GM10248 (cell line): Measurements from ENCODE around the gene KCNAB3.

Source experiments
- CTCF ChIA-PET: fragments of 300-600 bp; sonication (Branson Sonifier 250); formaldehyde crosslinking; extraction: SDS; loops from one replicate; lab custom pipeline; 2021; ENCODE audit warnings: antibody characterized with exemption; lab: Yijun Ruan, JAX
- POLR2A ChIA-PET: fragments of 350-650 bp; sonication (Branson Sonifier 250); formaldehyde crosslinking; extraction: SDS; loops from one replicate; lab custom pipeline; 2020; ENCODE audit warnings: antibody characterized with exemption; lab: Yijun Ruan, JAX
- DNase-seq: peaks from one replicate; pipeline ENCODE4 v3.0.0; 2012; ENCODE audit errors: extremely low spot score
- CTCF ChIP-seq: IDR thresholded peaks from 2 replicates; pipeline ENCODE4 v1.5.1; 2012; ENCODE audit warnings: mild to moderate bottlenecking, low read depth; ENCODE audit errors: extremely low read depth, missing control alignments, control extremely low read depth

KCNAB3 gene

GRCh38 chr17:7883781-7884386 is 45.8 kb downstream of the KCNAB3 start:
- POLR2A ChIA-PET, result interaction anchor here (0.7 kb wide), 1 partner anchor 39 kb away, joined by 4 read pairs; no protein-coding TSS in a partner anchor
- DNase-seq, result peak; percentile 55
- CTCF ChIA-PET, result interaction anchor here (1.3 kb wide), 1 partner anchor 11 kb away, joined by 4 read pairs; no protein-coding TSS in a partner anchor
- TF ChIP-seq CTCF, result no peak

- CTCF ChIA-PET, result interaction anchor here (0.7 to 1.3 kb wide), 5 partner anchors 12 to 139 kb away, joined by 3 to 4 read pairs (median 3); no protein-coding TSS in a partner anchor
- TF ChIP-seq CTCF, result no peak
- no peak for DNase-seq
- POLR2A ChIA-PET, result no interaction called here
Measured at GRCh38 chr17:7882629-7883028, 47.0 kb downstream of the KCNAB3 start.

GRCh38 chr17:7882068-7882467 is 47.6 kb downstream of the KCNAB3 start:
- ChIA-PET CTCF (no interaction called here), POLR2A (no interaction called here)

GRCh38 chr17:7881276-7882054 is 48.2 kb downstream of the KCNAB3 start:
- no peak for TF ChIP-seq CTCF
- POLR2A ChIA-PET, result no interaction called here
- no peak for DNase-seq
- CTCF ChIA-PET, result no interaction called here

More at GRCh38 chr17:7882068-7882467, 47.6 kb downstream of the KCNAB3 start:
- DNase-seq, result no peak
- no peak for TF ChIP-seq CTCF

- no peak for TF ChIP-seq CTCF
- ChIA-PET POLR2A (no interaction called here), CTCF (no interaction called here)
- DNase-seq, result no peak
Measured at GRCh38 chr17:7880076-7880868, 49.4 kb downstream of the KCNAB3 start.

- TF ChIP-seq CTCF, result no peak
- POLR2A ChIA-PET, result no interaction called here
- no peak for DNase-seq
- CTCF ChIA-PET, result interaction anchor here (1.2 to 1.6 kb wide), 2 partner anchors 13 to 17 kb away, joined by 3 to 4 read pairs; no protein-coding TSS in a partner anchor
Measured at GRCh38 chr17:7878234-7878633, 51.4 kb downstream of the KCNAB3 start.
